Breast epithelium (tissue), 4 donors: Measurements from ENCODE around the gene TP53INP2. TPM values are rescaled to one million over a fixed set of nuclear protein-coding genes. Genes with fewer than 3 reads are reported as not detected.

Experiments
- DNase-seq, 2 donors: peaks; one replicate each; pipeline ENCODE4 v3.0.0-alpha.2; 2019; ENCODE audit warnings: low spot score in 2 of 2
- H3K27ac ChIP-seq, 2 donors: fragments of 200-600 bp; sonication (generic) in 1 of 2; one replicate each; pipeline ENCODE4 v1.5.1; 2016 to 2019; ENCODE audit warnings: mild to moderate bottlenecking in 1 of 2
- H3K27me3 ChIP-seq, 2 donors: fragments of 200-600 bp; sonication (generic) in 1 of 2; one replicate each; pipeline versions ENCODE4 v1.5.1 to v1.6.0; 2017 to 2019; ENCODE audit warnings: control low read depth in 1 of 2, mild to moderate bottlenecking in 1 of 2
- H3K36me3 ChIP-seq: fragments of 200-600 bp; one replicate; pipeline ENCODE4 v1.5.1; 2019
- H3K4me1 ChIP-seq, 2 donors: fragments of 200-600 bp; sonication (generic); one replicate each; pipeline ENCODE4 v1.5.1; 2016 to 2019; ENCODE audit warnings: control low read depth in 1 of 2
- H3K4me3 ChIP-seq, 3 donors: fragments of 200-600 bp; sonication (generic); 1 replicate in 2 of 3; 2 replicates in 1 of 3; pipeline ENCODE4 v1.5.1; 2016 to 2019; ENCODE audit warnings: mild to moderate bottlenecking in 3 of 3, moderate library complexity in 2 of 3
- H3K9me3 ChIP-seq, 2 donors: fragments of 200-600 bp; sonication (generic) in 1 of 2; one replicate each; pipeline ENCODE4 v1.5.1; 2016 to 2019; ENCODE audit warnings: control low read depth in 1 of 2
- POLR2A ChIP-seq: fragments of 450-650 bp; IDR thresholded peaks from one replicate; pipeline ENCODE4 v1.6.1; 2016; ENCODE audit warnings: antibody characterized with exemption, mild to moderate bottlenecking, moderate library complexity
- POLR2AphosphoS5 ChIP-seq, 3 donors: sonication (generic); formaldehyde crosslinking; IDR thresholded peaks; one replicate each; pipeline ENCODE4 v1.6.1; 2017; ENCODE audit warnings: antibody characterized with exemption in 3 of 3
- intact Hi-C: fragments of 100-400 bp; cut with DNase I; formaldehyde crosslinking; loops from one replicate; pipeline ENCODE4 v1.15.1; 2023; ENCODE audit warnings: low total_unique reads
- total RNA-seq, 3 donors: library from RNA; depleted of rRNA; stranded (reverse); fragments of >200 nt; gene quantifications; one replicate each; pipeline ENCODE4 v1.1.0, GENCODE V29; 2016
- TF ChIP-seq, protein P1 (sequence below), 3 donors: fragments of 450-650 bp; IDR thresholded peaks; one replicate each; pipeline ENCODE4 v1.5.1; 2016 to 2017; ENCODE audit warnings: antibody characterized with exemption in 3 of 3, mild to moderate bottlenecking in 3 of 3, moderate library complexity in 3 of 3

TP53INP2 gene
- total RNA-seq, 3 donors from 2014 or later, result 4.7 to 8.0 (median 4.9) TPM

DNA sequence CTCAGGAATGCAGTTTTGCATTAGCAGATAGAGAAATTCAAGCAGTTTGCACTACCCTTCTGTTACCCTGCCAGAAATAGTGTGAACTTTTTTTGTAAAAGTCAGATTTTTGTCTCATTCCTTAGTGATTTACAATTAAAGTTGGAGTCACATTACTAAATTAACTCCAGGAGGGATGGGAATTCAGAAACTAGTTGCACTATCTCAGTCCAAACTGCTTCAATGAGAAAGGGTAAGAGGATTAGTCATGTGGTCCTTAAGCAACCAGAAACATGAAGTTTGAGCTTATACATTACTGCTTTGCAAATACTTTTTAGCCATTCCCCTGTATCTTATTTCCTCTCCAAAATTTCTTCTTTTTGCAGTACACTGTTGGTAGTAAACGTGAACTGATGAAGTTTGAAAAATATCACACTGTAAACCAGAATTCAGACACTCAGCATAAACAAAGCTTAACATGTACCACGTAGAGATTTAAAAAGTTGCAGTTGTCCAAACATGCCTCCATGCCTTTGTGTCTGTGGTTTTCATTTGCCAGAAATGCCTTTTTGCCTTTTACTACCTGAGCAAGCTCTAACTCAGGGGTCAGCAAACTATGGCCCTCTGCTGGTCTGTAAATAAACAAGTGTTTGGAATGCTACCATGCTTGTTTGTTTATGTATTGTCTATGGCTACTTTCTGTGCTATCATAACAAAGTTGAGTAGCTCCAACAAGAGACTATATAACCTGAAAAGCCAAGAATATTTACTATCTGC is 49.7 kb downstream of the TP53INP2 start:
- Histone ChIP-seq H3K27me3 (no peaks in the 10 kb centered on the region), H3K4me1 (no peaks in the 10 kb centered on the region), H3K27ac (no peak overlapping the region), H3K36me3 (peaks cover 8% of the 10 kb centered on the region), H3K9me3 (no peaks in the 10 kb centered on the region), H3K4me3 (no peak overlapping the region)
- DNase-seq, result no peak
- intact Hi-C loops, result no loop called here
- TF ChIP-seq POLR2A (no peak), POLR2AphosphoS5 (IDR thresholded peaks at IDR 0.05) (no peak)
- TF ChIP-seq, protein P1, sequence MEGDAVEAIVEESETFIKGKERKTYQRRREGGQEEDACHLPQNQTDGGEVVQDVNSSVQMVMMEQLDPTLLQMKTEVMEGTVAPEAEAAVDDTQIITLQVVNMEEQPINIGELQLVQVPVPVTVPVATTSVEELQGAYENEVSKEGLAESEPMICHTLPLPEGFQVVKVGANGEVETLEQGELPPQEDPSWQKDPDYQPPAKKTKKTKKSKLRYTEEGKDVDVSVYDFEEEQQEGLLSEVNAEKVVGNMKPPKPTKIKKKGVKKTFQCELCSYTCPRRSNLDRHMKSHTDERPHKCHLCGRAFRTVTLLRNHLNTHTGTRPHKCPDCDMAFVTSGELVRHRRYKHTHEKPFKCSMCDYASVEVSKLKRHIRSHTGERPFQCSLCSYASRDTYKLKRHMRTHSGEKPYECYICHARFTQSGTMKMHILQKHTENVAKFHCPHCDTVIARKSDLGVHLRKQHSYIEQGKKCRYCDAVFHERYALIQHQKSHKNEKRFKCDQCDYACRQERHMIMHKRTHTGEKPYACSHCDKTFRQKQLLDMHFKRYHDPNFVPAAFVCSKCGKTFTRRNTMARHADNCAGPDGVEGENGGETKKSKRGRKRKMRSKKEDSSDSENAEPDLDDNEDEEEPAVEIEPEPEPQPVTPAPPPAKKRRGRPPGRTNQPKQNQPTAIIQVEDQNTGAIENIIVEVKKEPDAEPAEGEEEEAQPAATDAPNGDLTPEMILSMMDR (IDR thresholded peaks at IDR 0.05), result no peak

DNA sequence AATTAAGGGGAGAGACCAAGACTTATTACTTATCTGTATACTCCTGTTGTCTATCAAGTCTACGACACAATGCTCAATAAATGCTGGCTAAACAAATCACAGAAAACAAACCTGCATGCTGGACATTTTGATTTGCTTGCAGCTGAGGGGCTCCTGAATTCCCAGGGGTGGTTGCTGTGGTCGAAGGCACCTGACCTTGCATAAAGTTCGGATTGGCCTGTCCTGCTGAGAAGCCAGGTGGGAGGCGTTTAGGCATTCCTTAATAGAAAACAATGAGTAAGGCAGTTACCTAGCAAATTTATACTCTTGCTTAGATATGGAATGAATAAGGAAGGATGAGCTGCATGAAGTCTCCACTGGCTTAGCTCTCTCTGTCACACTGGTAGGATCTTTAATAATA is 50.5 kb downstream of the TP53INP2 start:
- no peaks in the 10 kb centered on the region for H3K4me1 ChIP-seq
- no peak for DNase-seq
- TF ChIP-seq, protein P1 (IDR thresholded peaks at IDR 0.05), result no peak
- no peak for TF ChIP-seq POLR2A
- TF ChIP-seq POLR2AphosphoS5 (IDR thresholded peaks at IDR 0.05), result no peak
- intact Hi-C loops, result no loop called here
- no peak overlapping the region for H3K27ac ChIP-seq
- H3K27me3 ChIP-seq, result no peaks in the 10 kb centered on the region
- H3K4me3 ChIP-seq, result no peak overlapping the region
- peaks cover 6% of the 10 kb centered on the region for H3K36me3 ChIP-seq
- no peaks in the 10 kb centered on the region for H3K9me3 ChIP-seq

DNA sequence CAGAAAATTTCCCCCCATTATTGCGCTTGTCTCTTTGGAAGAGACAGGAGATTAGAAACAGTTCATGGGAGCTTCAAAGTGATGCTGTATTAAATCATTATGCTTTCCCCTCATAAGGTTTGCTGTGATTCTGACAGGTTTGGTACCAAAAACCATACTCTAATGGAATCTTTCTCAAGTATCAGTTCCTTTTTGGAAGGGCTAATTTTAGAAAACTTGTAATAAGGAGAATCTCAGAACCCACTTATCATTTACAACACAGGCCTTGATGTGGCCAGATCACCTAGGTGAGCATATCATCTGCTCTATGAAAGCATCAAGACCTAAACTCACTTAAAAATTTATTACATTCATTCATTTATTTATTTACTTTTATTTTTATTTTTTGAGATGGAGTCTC is 51.2 kb downstream of the TP53INP2 start:
- intact Hi-C loops, result no loop called here
- no peaks in the 10 kb centered on the region for H3K36me3 ChIP-seq
- H3K4me3 ChIP-seq, result no peak overlapping the region
- no peaks in the 10 kb centered on the region for H3K27me3 ChIP-seq
- no peaks in the 10 kb centered on the region for H3K4me1 ChIP-seq
- no peaks in the 10 kb centered on the region for H3K9me3 ChIP-seq
- no peak for TF ChIP-seq POLR2A
- TF ChIP-seq, protein P1 (IDR thresholded peaks at IDR 0.05), result no peak
- no peak for TF ChIP-seq POLR2AphosphoS5 (IDR thresholded peaks at IDR 0.05)
- H3K27ac ChIP-seq, result no peak overlapping the region
- no peak for DNase-seq

DNA sequence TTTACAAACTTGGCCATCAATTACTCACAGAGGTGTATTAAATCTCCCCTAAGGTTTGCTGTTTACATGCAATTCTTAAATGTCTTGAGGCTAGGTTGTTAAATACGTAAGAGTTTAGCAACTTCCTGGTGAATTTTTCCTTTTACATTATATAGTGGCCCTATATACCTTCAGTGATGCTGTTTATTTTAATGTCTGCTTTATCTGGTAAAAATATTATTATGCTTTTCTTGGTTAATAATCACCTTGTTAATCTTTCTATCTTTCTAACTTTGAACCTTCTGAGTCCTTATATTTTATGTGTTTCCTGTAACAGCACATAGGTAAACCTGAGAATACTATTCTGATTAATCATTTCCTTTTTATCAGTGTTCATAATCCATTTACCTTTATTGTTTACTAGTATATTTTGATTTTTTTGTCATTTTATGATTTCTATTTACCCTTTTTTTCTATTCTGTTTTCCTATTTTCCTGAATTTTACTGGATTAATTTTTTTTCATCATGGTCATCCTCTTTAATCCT is 57.9 kb downstream of the TP53INP2 start:
- H3K36me3 ChIP-seq, result peaks cover 3% of the 10 kb centered on the region
- intact Hi-C loops, result no loop called here
- H3K27me3 ChIP-seq, result no peaks in the 10 kb centered on the region

More for the DNA sequence above, 57.9 kb downstream of the TP53INP2 start:
- TF ChIP-seq POLR2AphosphoS5 (IDR thresholded peaks at IDR 0.05) (no peak), POLR2A (no peak)
- TF ChIP-seq, protein P1 (IDR thresholded peaks at IDR 0.05), result no peak
- DNase-seq, result no peak
- Histone ChIP-seq H3K4me3 (no peak overlapping the region), H3K4me1 (no peaks in the 10 kb centered on the region), H3K9me3 (no peaks in the 10 kb centered on the region), H3K27ac (no peak overlapping the region)

Other genes starting within 250 kb of the TP53INP2 start
- gene DYNLRB1, start 187.9 kb upstream of the TP53INP2 start, total RNA-seq, result 10 to 100 TPM; 77.7 to 100.0 (median 98.1) TPM
- 10 to 100 TPM; 39.2 to 58.2 (median 51.5) TPM for gene MAP1LC3A, start 145.6 kb upstream of the TP53INP2 start, total RNA-seq
- 10 to 100 TPM in 2 of 3 donors, 1 to 10 TPM in 1; 7.4 to 16.1 (median 15.8) TPM for gene PIGU, start 27.3 kb upstream of the TP53INP2 start, total RNA-seq
- gene NCOA6, start 121.3 kb downstream of the TP53INP2 start, total RNA-seq, result 10 to 100 TPM; 20.0 to 20.6 (median 20.3) TPM
- gene GGT7, start 168.5 kb downstream of the TP53INP2 start, total RNA-seq, result 10 to 100 TPM; 13.1 to 21.8 (median 16.4) TPM
- 100 to 1,000 TPM in 1 of 3 donors, 10 to 100 TPM in 2; 70.1 to 137 (median 71.1) TPM for gene ACSS2, start 172.3 kb downstream of the TP53INP2 start, total RNA-seq